ENCODE data around the gene ADAMTS7.
"Not testable (repeated sequence)": the region's sequence is repeated elsewhere in the genome, so short reads cannot be mapped to it uniquely, and the experiment has no call there.

ADAMTS7 gene

GRCh38 chr15:78761891-78762385, 49.3 kb downstream of the ADAMTS7 start:
- no peak overlapping the region for H3K4me3 ChIP-seq (ENCODE audit: low read depth, low read length)
- TF ChIP-seq CTCF (conservative IDR thresholded peaks at IDR 0.05; ENCODE audit: low read depth, low read length) = no peak
- DNase-seq (ENCODE audit: low read depth) = no peak

- not testable (repeated sequence) for H3K4me3 ChIP-seq (ENCODE audit: low read depth, low read length)
Measured at GRCh38 chr15:78761475-78761874, 49.8 kb downstream of the ADAMTS7 start.

GRCh38 chr15:78761020-78761419, 50.2 kb downstream of the ADAMTS7 start:
- no peak overlapping the region for H3K4me3 ChIP-seq (ENCODE audit: low read depth, low read length)
- TF ChIP-seq CTCF (conservative IDR thresholded peaks at IDR 0.05; ENCODE audit: low read depth, low read length) = no peak
- no peak for DNase-seq (ENCODE audit: low read depth)

More at GRCh38 chr15:78761475-78761874, 49.8 kb downstream of the ADAMTS7 start:
- DNase-seq (ENCODE audit: low read depth) = not testable (repeated sequence)

- H3K4me3 ChIP-seq (ENCODE audit: low read depth, low read length) = not testable (repeated sequence)
- peak; percentile 23 for DNase-seq (ENCODE audit: low read depth)
Measured at GRCh38 chr15:78760091-78760882, 51.0 kb downstream of the ADAMTS7 start.

- DNase-seq (ENCODE audit: low read depth); H3K4me3 ChIP-seq (ENCODE audit: low read depth, low read length): not testable (repeated sequence)
Measured at GRCh38 chr15:78759361-78759998, 51.8 kb downstream of the ADAMTS7 start.

GRCh38 chr15:78758486-78759200, 52.6 kb downstream of the ADAMTS7 start:
- H3K4me3 ChIP-seq (ENCODE audit: low read depth, low read length); DNase-seq (ENCODE audit: low read depth): not testable (repeated sequence)

GRCh38 chr15:78758084-78758483, 53.2 kb downstream of the ADAMTS7 start:
- H3K4me3 ChIP-seq (ENCODE audit: low read depth, low read length); DNase-seq (ENCODE audit: low read depth): not testable (repeated sequence)

GRCh38 chr15:78757636-78757905, 53.7 kb downstream of the ADAMTS7 start:
- no peak for DNase-seq (ENCODE audit: low read depth)
- no peak for TF ChIP-seq CTCF (conservative IDR thresholded peaks at IDR 0.05; ENCODE audit: low read depth, low read length)
- H3K4me3 ChIP-seq (ENCODE audit: low read depth, low read length) = no peak overlapping the region

- not testable (repeated sequence) for H3K4me3 ChIP-seq (ENCODE audit: low read depth, low read length)
- DNase-seq (ENCODE audit: low read depth) = peak; percentile 61
Measured at GRCh38 chr15:78756781-78757635, 54.3 kb downstream of the ADAMTS7 start.

Measured in choroid plexus epithelial cell (primary cell).